Adrenal gland (tissue), 5 donors: Measurements from ENCODE around the gene ARPC2.

Source experiments
- POLR2A ChIP-seq, 2 donors: fragments of 450-650 bp; IDR thresholded peaks; one replicate each; pipeline ENCODE4 v1.6.1; 2017; ENCODE audit warnings: antibody characterized with exemption in 2 of 2, mild to moderate bottlenecking in 2 of 2, moderate library complexity in 1 of 2
- TF ChIP-seq, protein P1 (sequence below), 6 experiments: fragments of 450-650 bp in 4 of 6; fragments of 200-600 bp in 2 of 6; sonication (generic) in 1 of 6; IDR thresholded peaks; 1 replicate in 5 of 6; 2 replicates in 1 of 6; pipeline versions ENCODE4 v1.5.1 to v1.8.0; 2016 to 2021; ENCODE audit warnings: antibody characterized with exemption in 6 of 6, mild to moderate bottlenecking in 2 of 6, moderate library complexity in 1 of 6
- donor health status: DM: no; HTN: no; CAD: no.

- no peak for TF ChIP-seq POLR2A (IDR thresholded peaks at IDR 0.05)
- TF ChIP-seq, protein P1, sequence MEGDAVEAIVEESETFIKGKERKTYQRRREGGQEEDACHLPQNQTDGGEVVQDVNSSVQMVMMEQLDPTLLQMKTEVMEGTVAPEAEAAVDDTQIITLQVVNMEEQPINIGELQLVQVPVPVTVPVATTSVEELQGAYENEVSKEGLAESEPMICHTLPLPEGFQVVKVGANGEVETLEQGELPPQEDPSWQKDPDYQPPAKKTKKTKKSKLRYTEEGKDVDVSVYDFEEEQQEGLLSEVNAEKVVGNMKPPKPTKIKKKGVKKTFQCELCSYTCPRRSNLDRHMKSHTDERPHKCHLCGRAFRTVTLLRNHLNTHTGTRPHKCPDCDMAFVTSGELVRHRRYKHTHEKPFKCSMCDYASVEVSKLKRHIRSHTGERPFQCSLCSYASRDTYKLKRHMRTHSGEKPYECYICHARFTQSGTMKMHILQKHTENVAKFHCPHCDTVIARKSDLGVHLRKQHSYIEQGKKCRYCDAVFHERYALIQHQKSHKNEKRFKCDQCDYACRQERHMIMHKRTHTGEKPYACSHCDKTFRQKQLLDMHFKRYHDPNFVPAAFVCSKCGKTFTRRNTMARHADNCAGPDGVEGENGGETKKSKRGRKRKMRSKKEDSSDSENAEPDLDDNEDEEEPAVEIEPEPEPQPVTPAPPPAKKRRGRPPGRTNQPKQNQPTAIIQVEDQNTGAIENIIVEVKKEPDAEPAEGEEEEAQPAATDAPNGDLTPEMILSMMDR (IDR thresholded peaks at IDR 0.05), result no peak
Measured at GRCh38 chr2:218262631-218263586, 45.9 kb downstream of the ARPC2 start.
